ENCODE results near the gene CETN2. TPM values are rescaled to one million over a fixed set of nuclear protein-coding genes. Genes with fewer than 3 reads are reported as not detected.

Gene CETN2
- 27.9 TPM for total RNA-seq
- long read RNA-seq, transcript CETN2-201 (5 exons, 1,454 nt) = major isoform, 15 of 19 reads
- long read RNA-seq, partial matches to known transcripts = 3 of 19 reads
- long read RNA-seq, other reads (novel, unspliced or antisense) = 1 of 19 reads

DNA sequence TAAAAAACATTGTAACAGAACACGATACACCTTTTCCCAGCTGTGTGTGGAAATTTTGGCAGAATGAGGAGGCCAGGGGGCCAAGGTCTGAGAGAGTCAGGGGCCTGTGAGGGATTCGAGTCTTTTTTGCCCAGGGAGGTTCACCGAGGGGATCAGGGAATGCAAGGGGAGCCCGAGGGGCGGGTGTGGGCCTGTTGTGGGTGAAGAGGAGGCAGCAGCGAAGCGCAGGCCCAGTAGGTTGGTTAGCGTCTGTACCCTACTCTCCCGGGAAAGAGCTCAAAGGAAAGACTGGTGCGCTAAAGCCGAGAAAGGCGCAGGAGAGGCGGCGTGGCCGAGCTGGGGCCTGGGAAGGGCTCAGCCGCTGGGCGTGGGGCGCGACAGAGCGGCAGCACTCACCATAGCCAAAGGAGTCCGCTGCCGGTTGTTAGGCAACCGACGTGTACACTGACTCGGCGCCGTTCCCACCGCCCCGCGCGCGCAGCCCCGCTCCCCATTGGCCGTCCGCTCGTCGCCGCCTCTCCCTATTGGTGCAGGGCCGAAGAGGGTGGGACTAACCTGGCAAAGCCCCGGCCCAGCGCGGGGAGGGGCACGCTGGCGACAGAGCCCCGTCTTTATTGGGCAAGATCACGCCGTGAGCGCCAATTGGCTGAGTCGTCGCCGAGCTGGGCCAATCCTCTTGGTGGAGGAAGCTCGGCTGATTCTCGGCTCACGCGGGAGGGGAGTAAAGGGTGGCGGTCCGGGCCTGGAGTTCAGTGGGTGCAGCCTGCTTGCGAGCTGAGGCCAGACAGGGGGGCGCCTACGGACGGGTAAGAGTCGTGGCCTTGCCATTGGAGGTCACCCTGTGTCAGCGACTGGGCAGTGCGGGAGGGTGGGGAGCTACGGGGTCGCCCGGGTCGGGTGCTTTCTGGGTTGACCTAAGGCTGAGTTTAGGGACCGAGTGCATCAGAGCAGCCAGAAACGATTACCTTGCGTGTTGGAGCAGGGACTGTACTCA lies at the start of gene CETN2, which contains the start of gene NSDHL:
CETN2 (minus strand) TSS at position 446 of the 994 bp plus-strand sequence; CDS start at position 399, 47 bp downstream.
NSDHL (plus strand) TSS at position 752 of the 994 bp plus-strand sequence. CDS start 15,262 bp downstream, outside the sequence.
- DNase-seq (peak; percentile 97), ATAC-seq (peak; percentile 99)
- intact Hi-C loops (cut with micrococcal nuclease) = no loop called here

DNA sequence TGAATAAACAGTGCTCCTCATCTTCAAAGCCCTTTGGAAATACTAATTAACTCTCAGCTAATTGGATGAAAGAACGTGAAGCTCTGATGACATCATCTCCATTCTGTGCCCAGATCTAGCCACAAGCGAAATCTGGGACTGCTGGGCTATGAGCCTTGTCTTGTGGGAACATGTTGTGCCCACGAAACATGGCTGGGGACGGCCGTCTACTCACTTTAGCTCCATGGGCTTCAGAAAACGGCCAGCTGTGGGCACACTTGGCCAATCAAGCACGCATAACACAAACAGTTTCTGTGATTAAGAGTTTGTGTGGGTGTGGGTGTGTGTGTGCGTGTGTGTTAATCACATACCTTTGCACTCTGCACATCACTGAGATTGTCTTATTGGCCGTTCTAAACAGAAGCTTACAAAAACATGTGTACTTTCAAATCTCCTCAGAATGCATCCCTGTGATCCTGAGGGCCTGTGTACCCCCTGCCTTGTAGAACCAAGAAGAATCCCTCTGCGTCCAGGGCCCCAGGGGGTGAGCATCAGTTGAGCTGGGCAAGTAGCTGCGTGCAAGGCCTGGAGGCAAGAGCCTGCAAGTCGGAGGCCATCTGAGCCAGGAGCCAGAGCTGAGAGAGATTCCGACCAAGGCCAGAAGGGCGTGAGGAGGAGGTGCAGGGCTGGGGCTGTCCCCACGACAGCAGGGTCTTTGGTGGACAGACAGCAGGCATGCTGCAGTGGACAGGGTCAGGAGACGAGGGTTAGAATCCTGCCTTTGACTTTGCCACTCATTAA lies 48.6 kb upstream of the CETN2 start:
- intact Hi-C loops (cut with micrococcal nuclease) = no loop called here
- ATAC-seq = no peak

DNA sequence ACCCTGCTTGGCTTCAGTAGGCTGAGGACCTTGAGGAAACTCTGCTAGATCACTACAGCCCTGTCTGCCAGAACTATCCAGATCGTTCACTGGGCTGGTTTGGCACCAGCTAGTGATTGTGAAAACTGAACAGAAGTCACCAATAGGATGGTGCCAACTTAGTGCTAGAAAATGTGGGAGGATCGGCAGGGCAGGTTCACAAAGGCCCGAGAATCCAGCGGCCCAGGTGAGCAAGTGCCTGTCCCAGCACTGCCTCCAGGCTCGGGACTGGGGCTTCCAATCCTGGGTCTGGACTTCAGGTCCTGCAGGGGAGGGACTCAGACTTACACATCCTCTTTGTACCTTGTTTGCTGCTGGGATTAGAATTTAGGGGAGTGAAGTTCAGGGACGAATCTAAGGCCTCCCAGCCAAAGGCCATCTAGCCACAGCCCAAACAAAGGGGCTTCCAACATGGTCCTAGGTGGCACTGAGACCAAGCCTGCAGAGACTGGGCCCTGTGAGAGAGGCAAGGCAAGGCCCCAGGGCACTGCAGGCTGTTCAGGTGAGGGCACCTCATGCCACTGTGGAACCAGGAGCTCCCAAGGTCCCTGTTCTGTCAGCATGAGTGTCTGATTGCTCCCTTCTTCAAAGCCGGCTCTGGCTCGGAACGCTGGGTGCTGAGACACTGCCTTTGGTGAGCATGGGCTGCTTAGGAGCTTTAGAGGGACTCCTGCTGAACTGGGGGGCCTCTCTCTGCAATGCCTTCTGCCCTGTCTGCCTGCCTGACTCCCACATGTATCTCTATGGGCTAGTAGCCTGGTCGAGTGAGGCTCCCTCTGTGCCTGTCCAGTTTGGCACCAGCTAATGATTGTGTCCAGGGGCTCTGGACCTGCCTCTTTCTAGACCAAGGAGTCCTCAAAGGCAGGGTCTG lies 46.6 kb upstream of the CETN2 start:
- intact Hi-C loops (cut with micrococcal nuclease) = no loop called here
- DNase-seq = no peak
- ATAC-seq = no peak

More for the DNA sequence above, 48.6 kb upstream of the CETN2 start:
- no peak for DNase-seq

DNA sequence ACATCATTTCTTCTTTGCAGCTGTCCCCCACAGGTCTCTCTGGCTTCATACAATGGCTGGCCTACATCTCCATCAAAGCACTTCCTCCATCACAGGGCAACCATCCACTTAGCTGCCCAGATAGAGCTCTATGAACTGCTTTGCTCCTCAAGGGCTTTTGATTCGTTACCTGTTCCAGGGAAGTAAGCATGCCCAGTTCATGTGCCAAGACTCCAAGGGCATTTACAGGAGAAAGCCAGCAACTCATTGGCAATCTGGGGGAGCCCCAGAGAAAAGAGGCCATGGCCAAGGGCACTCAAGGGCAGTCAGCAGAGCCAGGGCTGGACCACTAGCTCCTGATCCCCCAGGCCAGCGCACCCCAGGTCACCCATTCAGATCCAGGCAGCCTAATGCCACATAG lies 42.8 kb upstream of the CETN2 start:
- intact Hi-C loops (cut with micrococcal nuclease) = no loop called here
- DNase-seq (no peak), ATAC-seq (no peak)

DNA sequence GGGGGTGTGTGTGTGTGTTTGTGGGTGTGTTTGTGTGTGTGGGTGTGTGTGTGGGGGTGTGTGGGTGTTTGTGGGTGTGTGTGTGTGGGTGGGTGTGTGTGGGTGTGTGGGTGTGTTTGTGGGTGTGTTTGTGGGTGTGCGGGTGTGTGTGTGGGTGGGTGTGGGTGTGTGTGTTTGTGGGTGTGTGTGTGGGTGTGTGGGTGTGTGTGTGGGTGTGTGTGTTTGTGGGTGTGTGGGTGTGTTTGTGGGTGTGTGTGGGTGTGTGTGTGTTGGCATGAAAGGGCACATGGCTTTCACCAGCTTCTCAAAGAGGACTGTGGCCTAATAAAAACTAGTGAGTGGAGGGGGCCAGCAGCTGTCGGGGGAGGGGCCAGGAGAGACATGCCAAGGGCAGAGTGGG lies 42.0 kb upstream of the CETN2 start:
- DNase-seq (no peak), ATAC-seq (no peak)
- intact Hi-C loops (cut with micrococcal nuclease) = no loop called here

DNA sequence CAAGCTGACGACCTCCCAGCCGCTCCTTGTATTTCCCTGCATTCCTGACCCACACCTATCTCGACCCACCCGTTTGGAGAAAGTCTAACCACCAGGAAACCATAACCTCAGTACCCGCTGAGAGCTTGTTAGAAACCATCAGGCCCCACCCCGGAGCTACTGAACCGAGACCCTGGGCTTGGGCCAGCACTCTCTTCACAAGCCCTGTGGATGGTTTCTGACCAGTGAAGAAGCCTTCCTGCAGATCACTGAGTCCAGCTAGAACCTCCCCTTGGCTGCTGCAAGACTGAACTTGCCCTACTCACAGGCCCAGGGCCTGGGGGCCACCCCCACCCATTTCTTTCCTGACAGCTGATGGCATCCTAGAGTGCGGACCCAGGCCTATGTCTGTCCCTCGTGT lies 40.7 kb upstream of the CETN2 start:
- intact Hi-C loops (cut with micrococcal nuclease) = no loop called here
- DNase-seq (no peak), ATAC-seq (no peak)

DNA sequence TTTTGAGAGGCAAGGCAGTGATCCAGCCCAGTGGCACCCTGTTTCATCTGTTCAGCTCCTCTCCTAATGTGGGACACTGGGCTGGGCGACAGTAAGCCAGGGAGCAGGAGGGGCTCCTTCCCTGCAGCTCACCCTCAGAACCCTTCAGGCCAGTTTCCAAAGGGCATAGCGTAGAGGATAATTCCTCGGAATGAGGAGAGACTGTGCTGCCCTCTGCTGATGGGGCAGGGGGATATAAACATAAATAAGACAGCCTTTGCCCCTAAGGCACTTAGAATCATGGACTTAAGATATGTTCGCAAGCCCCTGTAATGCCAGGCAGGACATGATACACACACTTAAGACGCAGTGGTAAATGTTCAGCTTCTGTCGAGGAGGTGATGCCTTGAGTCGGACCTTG lies 39.4 kb upstream of the CETN2 start:
- ATAC-seq (no peak), DNase-seq (no peak)
- intact Hi-C loops (cut with micrococcal nuclease) = no loop called here

DNA sequence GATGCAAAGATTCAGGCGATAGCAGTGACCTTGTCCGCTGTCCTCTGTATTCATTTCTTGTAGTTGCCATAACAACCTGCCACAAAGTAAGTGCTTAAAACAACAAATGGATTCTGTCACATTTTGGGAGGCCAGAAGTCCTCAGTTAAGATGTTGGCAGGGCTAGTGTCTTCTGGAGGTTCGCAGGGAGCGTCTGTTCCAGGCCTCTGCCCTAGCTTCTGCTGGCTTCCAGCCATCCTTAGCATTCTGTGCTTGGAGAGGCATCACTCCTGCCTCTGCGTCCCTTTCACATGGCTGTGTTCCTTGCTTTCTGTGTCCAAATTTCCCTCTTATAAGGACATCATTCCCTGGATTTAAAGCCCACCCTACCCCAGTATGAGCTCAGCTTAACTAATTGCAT lies 35.8 kb upstream of the CETN2 start:
- intact Hi-C loops (cut with micrococcal nuclease) = no loop called here
- ATAC-seq (no peak), DNase-seq (no peak)

DNA sequence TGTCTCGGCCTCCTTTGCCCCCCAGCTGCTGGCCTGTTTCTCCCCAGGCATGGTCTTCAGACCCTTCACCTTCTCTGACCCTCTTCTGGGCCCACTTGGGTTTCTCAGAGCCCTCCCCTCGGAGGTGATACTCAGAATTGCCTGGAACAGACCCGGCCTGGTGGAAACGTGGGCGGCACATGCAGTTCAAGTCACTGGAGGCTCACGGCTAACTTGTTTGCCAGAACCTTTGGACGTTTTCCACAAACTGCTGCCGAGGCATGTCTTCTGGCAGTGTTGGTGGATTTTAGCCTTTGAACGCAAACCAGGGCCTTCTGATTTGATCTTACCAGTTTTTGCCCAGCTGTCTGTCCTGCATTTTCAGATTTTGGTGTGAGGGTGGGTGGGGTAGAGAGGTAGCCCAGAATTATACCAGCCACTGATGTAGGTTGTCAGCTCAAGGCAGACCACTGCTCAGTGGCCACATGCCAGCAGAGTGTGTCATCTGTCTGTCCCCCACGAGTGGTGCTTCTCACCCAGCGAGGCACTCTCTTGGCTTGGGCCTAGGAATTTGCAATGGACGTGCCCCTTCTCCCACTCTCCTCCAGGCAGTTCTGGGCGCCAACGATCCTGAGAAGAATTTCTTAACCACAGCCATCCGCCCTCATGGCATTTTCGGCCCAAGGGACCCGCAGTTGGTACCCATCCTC lies 34.8 kb upstream of the CETN2 start:
- no peak for DNase-seq
- ATAC-seq = no peak

DNA sequence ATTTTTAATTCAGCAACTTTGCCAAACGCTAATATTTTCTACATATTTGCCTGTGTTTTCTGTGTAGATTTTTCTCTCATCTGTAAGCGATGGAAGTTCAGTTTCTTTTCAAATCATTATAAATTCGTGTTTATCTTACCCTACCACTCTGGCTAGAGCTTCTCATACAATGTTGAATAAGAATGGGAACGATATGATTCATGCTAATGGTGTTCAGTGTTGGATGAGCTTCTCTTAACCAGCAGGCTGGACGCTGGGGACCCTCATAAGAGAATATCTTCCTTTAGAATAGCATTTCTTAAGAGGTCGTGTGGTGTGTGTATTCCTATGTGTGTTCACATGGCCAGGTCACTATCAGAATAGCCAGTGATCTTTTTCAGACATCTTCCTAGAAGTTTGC lies 31.3 kb upstream of the CETN2 start:
- ATAC-seq (no peak), DNase-seq (no peak)
- intact Hi-C loops (cut with micrococcal nuclease) = no loop called here

More for the DNA sequence above, 34.8 kb upstream of the CETN2 start:
- intact Hi-C loops (cut with micrococcal nuclease) = no loop called here

DNA sequence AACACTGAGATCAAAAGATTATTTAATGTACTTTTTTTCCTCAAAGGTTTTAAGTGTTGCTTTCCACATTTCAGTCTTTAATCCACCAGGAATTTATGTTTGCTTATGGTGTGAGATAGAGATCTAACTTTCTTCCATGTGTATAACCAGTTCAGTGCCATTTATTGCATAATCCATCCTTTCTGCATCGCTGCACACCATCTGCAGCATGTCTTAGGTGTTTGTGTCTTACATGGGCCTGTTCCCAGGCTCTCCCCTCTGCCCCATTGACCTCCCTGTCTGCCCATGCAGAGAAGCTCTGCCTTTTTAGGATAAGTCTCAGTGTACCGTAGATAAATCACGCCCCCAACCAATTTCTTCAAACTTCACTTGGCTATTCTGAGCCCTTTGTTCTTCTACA lies 30.6 kb upstream of the CETN2 start:
- intact Hi-C loops (cut with micrococcal nuclease) = no loop called here
- DNase-seq = no peak
- ATAC-seq = no peak

DNA sequence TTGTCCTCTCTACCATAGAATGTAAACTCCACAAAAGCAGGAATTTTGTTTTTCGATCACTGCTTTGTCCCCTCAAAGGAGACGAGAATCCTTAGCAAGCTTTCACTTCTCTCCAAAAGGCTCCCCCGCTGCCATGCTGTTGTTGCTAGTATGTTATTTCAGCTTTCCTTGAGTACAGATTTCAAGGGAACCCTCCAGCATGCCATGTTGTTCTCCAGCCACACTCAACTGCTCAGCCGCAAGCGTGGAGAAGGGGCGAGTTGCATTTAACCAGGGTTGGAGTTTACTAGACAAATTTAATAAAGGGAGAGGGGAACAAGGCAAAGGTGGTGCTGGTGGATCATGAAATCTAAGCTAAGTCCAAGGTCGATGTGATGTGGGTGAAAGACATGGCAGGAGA lies 23.4 kb upstream of the CETN2 start:
- intact Hi-C loops (cut with micrococcal nuclease) = no loop called here
- DNase-seq (no peak), ATAC-seq (no peak)

DNA sequence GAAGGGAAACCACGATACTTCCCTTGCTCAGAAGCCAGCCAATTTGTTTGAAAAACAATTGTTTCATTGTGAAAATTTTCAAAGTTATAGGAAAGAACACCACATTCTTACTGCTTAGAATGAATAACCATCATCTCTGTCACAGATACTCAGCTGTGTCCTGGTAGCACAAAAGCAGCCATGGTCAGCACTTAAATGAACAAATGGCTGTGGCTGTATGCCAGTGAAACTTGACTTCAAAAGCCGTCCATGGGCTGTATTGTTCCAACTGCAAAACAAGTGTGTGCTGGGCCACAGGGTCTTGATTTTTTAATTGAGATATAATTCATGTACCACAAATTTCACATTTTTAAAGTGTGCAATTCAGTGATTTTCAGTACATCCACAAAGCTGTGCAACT lies 19.9 kb upstream of the CETN2 start:
- ATAC-seq (peak; percentile 45), DNase-seq (no peak)
- intact Hi-C loops (cut with micrococcal nuclease) = no loop called here

DNA sequence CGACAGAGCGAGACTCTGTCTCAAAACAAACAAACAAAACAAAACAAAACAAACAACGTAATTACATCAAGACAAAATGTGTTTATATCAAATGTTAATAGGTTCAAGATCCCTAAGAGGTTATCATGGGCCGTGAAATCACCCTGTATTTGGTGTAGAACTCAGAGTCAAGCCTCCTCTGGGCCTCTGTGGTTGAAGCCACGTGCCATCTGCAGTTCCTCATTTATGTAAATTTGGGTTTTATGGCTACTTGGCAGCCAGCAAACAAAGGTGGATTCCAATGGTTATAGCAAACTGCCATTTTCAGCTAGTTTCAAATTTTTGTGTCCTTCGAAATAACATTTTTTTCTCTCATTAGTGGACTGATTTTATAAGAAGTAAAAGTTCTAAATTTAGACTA lies 16.7 kb upstream of the CETN2 start:
- intact Hi-C loops (cut with micrococcal nuclease) = no loop called here
- no peak for DNase-seq
- no peak for ATAC-seq

DNA sequence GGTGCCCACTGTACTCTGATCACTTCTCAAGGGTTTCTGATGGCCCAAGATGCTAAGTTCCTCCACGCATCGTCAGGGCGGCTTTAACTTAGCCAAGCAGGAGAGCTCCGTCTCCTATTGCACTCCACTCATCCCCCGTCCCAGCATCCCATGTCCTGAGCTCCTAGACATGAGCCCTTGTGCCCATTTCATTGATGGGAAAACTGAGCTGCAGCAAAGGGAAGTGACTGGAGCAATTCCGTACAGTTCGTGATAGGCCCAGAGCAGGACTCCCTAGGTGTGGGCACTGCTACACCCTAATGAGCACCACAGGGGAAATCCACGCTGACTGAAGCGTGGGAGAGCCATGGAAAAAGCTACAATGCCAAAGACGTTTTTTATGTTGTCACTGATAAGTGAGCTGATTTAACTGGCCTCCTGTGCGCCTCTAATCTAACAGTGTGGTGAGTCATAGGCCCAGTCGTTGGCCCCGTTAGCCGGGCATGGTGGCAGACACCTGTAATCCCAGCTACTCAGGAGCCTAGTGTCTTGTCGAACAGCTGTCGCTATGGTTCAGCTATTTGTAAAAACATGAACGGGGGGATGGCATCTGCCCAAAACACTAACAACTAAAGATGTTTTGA lies 15.2 kb upstream of the CETN2 start:
- no peak for DNase-seq
- no peak for ATAC-seq
- intact Hi-C loops (cut with micrococcal nuclease) = no loop called here

DNA sequence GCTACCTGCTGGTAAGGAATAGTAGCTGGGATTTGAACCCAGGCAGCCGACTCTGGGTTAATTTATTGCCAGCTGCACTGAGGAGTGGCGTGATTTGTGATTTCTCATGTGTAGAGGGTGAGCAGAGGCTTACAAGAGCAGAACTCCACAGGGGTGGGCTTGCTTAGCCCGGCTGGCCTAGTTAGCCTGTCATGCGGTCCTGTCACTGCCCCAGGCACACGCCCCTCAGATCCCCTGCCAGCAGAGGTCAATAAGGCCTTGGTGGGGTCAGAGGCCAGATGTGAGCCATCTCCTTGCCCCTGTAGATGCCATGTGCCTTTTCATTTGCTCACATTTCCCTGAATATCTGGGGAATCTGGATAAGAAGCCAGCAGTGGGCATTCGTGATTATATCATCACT lies 13.7 kb upstream of the CETN2 start:
- no peak for DNase-seq
- ATAC-seq = peak; percentile 38
- intact Hi-C loops (cut with micrococcal nuclease) = no loop called here

DNA sequence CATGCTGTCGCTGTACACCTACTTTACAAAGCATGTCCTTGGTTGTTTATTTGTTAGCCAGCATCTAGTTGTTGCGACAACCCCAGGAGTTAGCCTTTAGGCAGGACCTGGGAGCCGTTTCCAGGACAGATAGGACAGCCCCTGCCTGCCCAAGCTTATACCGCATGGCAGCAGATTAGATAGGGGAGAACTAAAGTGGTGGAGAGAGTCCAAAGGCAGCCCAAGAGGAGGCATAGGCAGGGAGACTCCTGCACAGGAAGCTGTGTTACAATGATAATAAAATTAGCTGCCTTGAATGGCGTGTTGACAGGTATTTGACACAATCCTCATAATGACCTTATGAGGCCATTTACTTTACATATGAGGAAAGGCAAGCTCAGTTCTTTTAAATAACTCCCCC lies 13.3 kb upstream of the CETN2 start:
- ATAC-seq = peak; percentile 97
- intact Hi-C loops (cut with micrococcal nuclease) = no loop called here
- DNase-seq = peak; percentile 50

DNA sequence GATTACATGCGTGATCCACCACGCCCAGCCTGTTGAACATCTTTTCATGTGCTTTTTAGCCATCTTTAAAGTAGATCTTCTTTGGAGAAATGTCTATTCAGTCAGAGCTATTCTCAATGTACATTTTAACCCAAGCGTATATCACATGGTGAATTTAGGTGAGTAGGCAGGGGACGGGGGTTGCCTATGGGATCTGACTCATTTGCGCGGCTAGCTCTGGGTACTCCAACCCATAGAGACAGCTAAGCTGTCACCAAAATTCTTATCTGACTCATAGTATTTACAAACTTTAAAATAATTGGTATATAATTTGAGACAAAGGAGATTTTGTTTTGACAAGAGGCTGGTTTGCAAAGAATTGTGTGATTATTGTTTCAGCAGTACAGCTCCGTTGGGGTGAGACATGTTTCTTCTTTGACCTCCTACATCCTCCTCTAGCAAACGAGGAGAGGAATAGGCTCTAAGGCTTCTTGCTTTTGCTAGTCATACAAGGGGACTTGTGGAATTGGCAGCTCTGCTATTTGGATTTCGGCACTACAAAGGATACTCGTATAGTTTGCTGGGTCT lies 12.3 kb upstream of the CETN2 start:
- no peak for ATAC-seq
- intact Hi-C loops (cut with micrococcal nuclease) = no loop called here
- no peak for DNase-seq

Measured in left ventricle myocardium superior (tissue), 1 donor.